HepG2 (cell line): ENCODE measurements around the gene FBP2. TPM values are rescaled to one million over a fixed set of nuclear protein-coding genes. Genes with fewer than 3 reads are reported as not detected.

Experiments
- ATAC-seq: fragments of 200-7000 bp; cut with Tn5 transposase; 3 replicates; pipeline ENCODE4 v1.9.1; 2020; ENCODE audit warnings: mild to moderate bottlenecking, moderate library complexity
- BruUV-seq: library from RNA; stranded (reverse); fragments of 400-500 nt; replicated peaks from 2 replicates; lab custom pipeline; 2021; lab: Mats Ljungman, UMichigan
- CTCF ChIA-PET: fragments of 300-600 bp; formaldehyde crosslinking; extraction: SDS; loops from one replicate; lab custom pipeline; 2021; ENCODE audit warnings: low total read pairs, inconsistent platforms, low intra/inter-chr PET ratio; lab: Yijun Ruan, JAX
- POLR2A ChIA-PET: fragments of 350-600 bp; sonication (Branson Sonifier 250); formaldehyde crosslinking; loops from one replicate; lab custom pipeline; 2020; ENCODE audit warnings: antibody characterized with exemption, inconsistent platforms; lab: Yijun Ruan, JAX
- DNase-seq: peaks from one replicate; pipeline ENCODE4 v3.0.0-alpha.2; 2015; ENCODE audit warnings: low spot score
- FAIRE-seq: peaks from 3 replicates; lab custom pipeline; 2011; peaks lifted over from hg19 to GRCh38; lab: Jason Lieb, UNC
- H2AFZ ChIP-seq: one replicate; pipeline ENCODE4 v1.6.1; 2011; ENCODE audit warnings: low read length, inconsistent platforms
- H3K27ac ChIP-seq: fragments of 300-600 bp; 3 replicates; pipeline ENCODE4 v1.8.0; 2011; ENCODE audit warnings: mixed run types, mild to moderate bottlenecking, mixed read lengths, low read length, inconsistent platforms; ENCODE audit not compliant: insufficient read depth; ENCODE audit errors: extremely low read length
- H3K27me3 ChIP-seq, 2 experiments: fragments of 200-600 bp in 1 of 2; 2 replicates in 1 of 2; 3 replicates in 1 of 2; pipeline versions ENCODE4 v1.6.0 to v1.8.0; 2011; ENCODE audit warnings: low read length in 2 of 2, mild to moderate bottlenecking in 2 of 2, moderate library complexity in 2 of 2, inconsistent platforms in 1 of 2; ENCODE audit not compliant: insufficient read depth in 2 of 2, control insufficient read depth in 1 of 2
- H3K36me3 ChIP-seq, 2 experiments: fragments of 200-600 bp in 1 of 2; replicated peaks in 1 of 2; 2 replicates in 1 of 2; 3 replicates in 1 of 2; pipeline versions ENCODE4 v1.5.1 to v1.8.0; 2011; ENCODE audit warnings: low read length in 2 of 2, inconsistent platforms in 1 of 2; ENCODE audit not compliant: insufficient read depth in 2 of 2, control insufficient read depth in 1 of 2
- H3K4me1 ChIP-seq: 2 replicates; pipeline ENCODE4 v1.5.1; 2012; ENCODE audit warnings: low read length, inconsistent platforms; ENCODE audit not compliant: insufficient read depth
- H3K4me2 ChIP-seq: 2 replicates; pipeline ENCODE4 v1.6.0; 2011; ENCODE audit warnings: low read depth, low read length, inconsistent platforms
- H3K4me3 ChIP-seq, 3 experiments: fragments of 200-600 bp in 1 of 3; sonication (generic), shearing (Covaris generic) in 1 of 3; replicated peaks in 1 of 3; 2 replicates each; pipeline ENCODE4 v1.5.1; 2011 to 2016; ENCODE audit warnings: low read length in 3 of 3, inconsistent platforms in 2 of 3, low read depth in 2 of 3, mild to moderate bottlenecking in 2 of 3, control low read depth in 1 of 3, mixed read lengths in 1 of 3; ENCODE audit not compliant: insufficient read depth in 1 of 3
- H3K79me2 ChIP-seq: one replicate; pipeline ENCODE4 v1.6.1; 2011; ENCODE audit warnings: low read length, inconsistent platforms; ENCODE audit not compliant: insufficient read depth
- H3K9ac ChIP-seq: 2 replicates; pipeline ENCODE4 v1.6.0; 2011; ENCODE audit warnings: mild to moderate bottlenecking, low read depth, low read length, inconsistent platforms; ENCODE audit not compliant: insufficient read depth
- H3K9me3 ChIP-seq: 2 replicates; pipeline ENCODE4 v1.5.1; 2012; ENCODE audit warnings: mild to moderate bottlenecking, low read length
- H4K20me1 ChIP-seq: 2 replicates; pipeline ENCODE4 v1.6.0; 2011; ENCODE audit warnings: inconsistent platforms, mild to moderate bottlenecking, low read length, moderate library complexity; ENCODE audit not compliant: insufficient read depth
- BRD4 ChIP-seq: sonication (generic); formaldehyde crosslinking; IDR thresholded peaks from 2 replicates; pipeline ENCODE4 v1.4.0; 2020; ENCODE audit warnings: missing genetic modification reagents
- CBX5 ChIP-seq: sonication (generic); formaldehyde crosslinking; IDR thresholded peaks from 2 replicates; pipeline ENCODE4 v1.4.0; 2020; ENCODE audit warnings: missing genetic modification reagents, borderline replicate concordance
- ETV5 ChIP-seq: IDR thresholded peaks from 2 replicates; pipeline ENCODE4 v1.6.1; 2018; ENCODE audit warnings: missing biosample characterization, missing genetic modification reagents, inconsistent platforms, borderline replicate concordance
- MTA3 ChIP-seq: sonication (generic); formaldehyde crosslinking; IDR thresholded peaks from 2 replicates; pipeline ENCODE4 v1.4.0; 2020; ENCODE audit warnings: missing genetic modification reagents
- POLR2AphosphoS2 ChIP-seq: IDR thresholded peaks from 2 replicates; pipeline ENCODE4 v1.6.1; 2011; ENCODE audit warnings: low read depth, low read length, improper control_type of control experiment
- SP4 ChIP-seq: sonication (generic); formaldehyde crosslinking; IDR thresholded peaks from 2 replicates; pipeline ENCODE4 v1.8.1; 2023; ENCODE audit warnings: mild to moderate bottlenecking, missing genetic modification reagents
- SRF ChIP-seq: IDR thresholded peaks from 2 replicates; pipeline ENCODE4 v1.6.1; 2011; ENCODE audit warnings: mild to moderate bottlenecking, low read depth, low read length, moderate library complexity
- SRSF4 ChIP-seq: fragments of 200-400 bp; formaldehyde crosslinking; IDR thresholded peaks from one replicate; pipeline ENCODE4 v1.6.1; 2018; ENCODE audit warnings: mild to moderate bottlenecking, low read depth, low read length, moderate library complexity; ENCODE audit not compliant: poor library complexity, severe bottlenecking
- ZFX ChIP-seq: sonication (generic); formaldehyde crosslinking; IDR thresholded peaks from 2 replicates; pipeline ENCODE4 v1.4.0; 2020; ENCODE audit warnings: mild to moderate bottlenecking, low read depth, missing genetic modification reagents, moderate library complexity
- ZKSCAN1 ChIP-seq: fragments of 150-350 bp; IDR thresholded peaks from 2 replicates; pipeline ENCODE4 v1.6.1; 2014; ENCODE audit warnings: low read length
- WGBS: methylation state at CpG from one replicate; pipeline ENCODE4 v1.1.6; 2017; ENCODE audit warnings: low lambda C conversion rate; 5-methylcytosine and 5-hydroxymethylcytosine counted together
- in situ Hi-C: cut with HindIII; loops from 2 replicates; pipeline ENCODE4 v1.10.0; 2017; ENCODE audit warnings: low pct_unique_long_range_greater_than_20kb; ENCODE audit not compliant: extremely low pct_ligation_motif_present
- intact Hi-C: fragments of 100-400 bp; cut with micrococcal nuclease; formaldehyde crosslinking; loops from one replicate; pipeline ENCODE4 v1.10.0; 2022; ENCODE audit not compliant: unreplicated experiment
- polyA plus RNA-seq, 8 experiments: library from polyadenylated mRNA; depleted of rRNA in 3 of 8; stranded (reverse) in 7 of 8; unstranded in 1 of 8; fragments of >200 nt; fragmentation: Illumina TruSeq in 4 of 8; extraction: Trizol in 4 of 8; gene quantifications; 2 replicates each; pipeline versions ENCODE4 v1.2.1 to v1.2.3, GENCODE V29; 2011 to 2016; ENCODE audit warnings: low read depth in 4 of 8, missing spikeins in 1 of 8, mixed read lengths in 1 of 8; ENCODE audit not compliant: insufficient read depth in 1 of 8
- total RNA-seq, 5 experiments: library from RNA; depleted of rRNA; stranded (reverse); fragments of >200 nt; fragmentation: Illumina TruSeq; extraction: Trizol; gene quantifications; 2 replicates each; pipeline ENCODE4 v1.2.3, GENCODE V29; 2016; ENCODE audit warnings: low read depth in 1 of 5
- TF ChIP-seq, protein P1 (sequence below): sonication (generic); formaldehyde crosslinking; IDR thresholded peaks from 2 replicates; pipeline ENCODE4 v1.4.0; 2020; ENCODE audit warnings: missing genetic modification reagents
- TF ChIP-seq, protein P2 (sequence below): sonication (generic); IDR thresholded peaks from 2 replicates; pipeline ENCODE4 v1.6.1; 2016; ENCODE audit warnings: low read depth, borderline replicate concordance
- TF ChIP-seq, protein P3 (sequence below): IDR thresholded peaks from 2 replicates; pipeline ENCODE4 v1.6.1; 2016; ENCODE audit warnings: missing compliant biosample characterization, missing genetic modification reagents, borderline replicate concordance
- TF ChIP-seq, protein P4 (sequence below): sonication (generic); formaldehyde crosslinking; IDR thresholded peaks from 2 replicates; pipeline ENCODE4 v1.4.0; 2020; ENCODE audit warnings: missing genetic modification reagents
- TF ChIP-seq, protein P5 (sequence below): sonication (generic); formaldehyde crosslinking; IDR thresholded peaks from 2 replicates; pipeline ENCODE4 v1.9.0; 2021; ENCODE audit warnings: missing genetic modification reagents, borderline replicate concordance

The FBP2 gene
- total and polyA plus RNA-seq, 2 of the 13 experiments (the other 11 are each of a cell fraction or from before 2014, with no cell fraction given) = not detected

DNA sequence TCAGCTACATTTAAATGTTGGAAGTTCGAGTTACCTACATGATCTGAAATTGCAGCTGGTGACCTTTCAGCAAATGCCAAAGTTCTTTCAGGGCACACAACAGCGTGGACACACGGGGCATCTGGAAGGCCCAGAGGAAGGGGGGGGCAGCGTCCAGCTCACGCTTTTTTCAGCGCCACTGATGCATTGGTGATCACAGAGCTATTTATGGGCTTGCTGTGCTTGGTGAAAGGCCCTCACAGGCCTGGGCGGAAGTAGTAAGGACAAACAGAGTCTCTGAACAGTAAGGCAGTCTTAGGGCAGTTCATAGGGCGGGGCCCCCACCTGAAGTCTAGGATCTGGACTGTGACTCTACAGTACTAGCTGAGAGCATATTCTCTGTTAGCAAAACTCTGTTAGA is 6.6 kb upstream of the FBP2 start (continued):
- TF ChIP-seq, protein P1, sequence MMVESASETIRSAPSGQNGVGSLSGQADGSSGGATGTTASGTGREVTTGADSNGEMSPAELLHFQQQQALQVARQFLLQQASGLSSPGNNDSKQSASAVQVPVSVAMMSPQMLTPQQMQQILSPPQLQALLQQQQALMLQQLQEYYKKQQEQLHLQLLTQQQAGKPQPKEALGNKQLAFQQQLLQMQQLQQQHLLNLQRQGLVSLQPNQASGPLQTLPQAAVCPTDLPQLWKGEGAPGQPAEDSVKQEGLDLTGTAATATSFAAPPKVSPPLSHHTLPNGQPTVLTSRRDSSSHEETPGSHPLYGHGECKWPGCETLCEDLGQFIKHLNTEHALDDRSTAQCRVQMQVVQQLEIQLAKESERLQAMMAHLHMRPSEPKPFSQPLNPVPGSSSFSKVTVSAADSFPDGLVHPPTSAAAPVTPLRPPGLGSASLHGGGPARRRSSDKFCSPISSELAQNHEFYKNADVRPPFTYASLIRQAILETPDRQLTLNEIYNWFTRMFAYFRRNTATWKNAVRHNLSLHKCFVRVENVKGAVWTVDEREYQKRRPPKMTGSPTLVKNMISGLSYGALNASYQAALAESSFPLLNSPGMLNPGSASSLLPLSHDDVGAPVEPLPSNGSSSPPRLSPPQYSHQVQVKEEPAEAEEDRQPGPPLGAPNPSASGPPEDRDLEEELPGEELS = 0 out of 2 replicates have a peak, but pooled peaks have one; percentile 24
- TF ChIP-seq, protein P2, sequence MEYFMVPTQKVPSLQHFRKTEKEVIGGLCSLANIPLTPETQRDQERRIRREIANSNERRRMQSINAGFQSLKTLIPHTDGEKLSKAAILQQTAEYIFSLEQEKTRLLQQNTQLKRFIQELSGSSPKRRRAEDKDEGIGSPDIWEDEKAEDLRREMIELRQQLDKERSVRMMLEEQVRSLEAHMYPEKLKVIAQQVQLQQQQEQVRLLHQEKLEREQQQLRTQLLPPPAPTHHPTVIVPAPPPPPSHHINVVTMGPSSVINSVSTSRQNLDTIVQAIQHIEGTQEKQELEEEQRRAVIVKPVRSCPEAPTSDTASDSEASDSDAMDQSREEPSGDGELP = peak; percentile 8; the same call in 1 of the 2 replicates
- TF ChIP-seq, protein P3, sequence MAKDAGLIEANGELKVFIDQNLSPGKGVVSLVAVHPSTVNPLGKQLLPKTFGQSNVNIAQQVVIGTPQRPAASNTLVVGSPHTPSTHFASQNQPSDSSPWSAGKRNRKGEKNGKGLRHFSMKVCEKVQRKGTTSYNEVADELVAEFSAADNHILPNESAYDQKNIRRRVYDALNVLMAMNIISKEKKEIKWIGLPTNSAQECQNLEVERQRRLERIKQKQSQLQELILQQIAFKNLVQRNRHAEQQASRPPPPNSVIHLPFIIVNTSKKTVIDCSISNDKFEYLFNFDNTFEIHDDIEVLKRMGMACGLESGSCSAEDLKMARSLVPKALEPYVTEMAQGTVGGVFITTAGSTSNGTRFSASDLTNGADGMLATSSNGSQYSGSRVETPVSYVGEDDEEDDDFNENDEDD (CRISPR knock-in tag) = no peak
- peak; percentile 42; the same call in 1 of the 2 replicates for TF ChIP-seq ETV5
- TF ChIP-seq CBX5 = no peak
- TF ChIP-seq, protein P4, sequence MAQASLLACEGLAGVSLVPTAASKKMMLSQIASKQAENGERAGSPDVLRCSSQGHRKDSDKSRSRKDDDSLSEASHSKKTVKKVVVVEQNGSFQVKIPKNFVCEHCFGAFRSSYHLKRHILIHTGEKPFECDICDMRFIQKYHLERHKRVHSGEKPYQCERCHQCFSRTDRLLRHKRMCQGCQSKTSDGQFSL (CRISPR knock-in tag) = peak; percentile 76; the same call in 1 of the 2 replicates
- no peak for TF ChIP-seq BRD4
- peak; percentile 76 for TF ChIP-seq ZFX
- TF ChIP-seq SRF = peak; percentile 38; the same call in 1 of the 2 replicates

DNA sequence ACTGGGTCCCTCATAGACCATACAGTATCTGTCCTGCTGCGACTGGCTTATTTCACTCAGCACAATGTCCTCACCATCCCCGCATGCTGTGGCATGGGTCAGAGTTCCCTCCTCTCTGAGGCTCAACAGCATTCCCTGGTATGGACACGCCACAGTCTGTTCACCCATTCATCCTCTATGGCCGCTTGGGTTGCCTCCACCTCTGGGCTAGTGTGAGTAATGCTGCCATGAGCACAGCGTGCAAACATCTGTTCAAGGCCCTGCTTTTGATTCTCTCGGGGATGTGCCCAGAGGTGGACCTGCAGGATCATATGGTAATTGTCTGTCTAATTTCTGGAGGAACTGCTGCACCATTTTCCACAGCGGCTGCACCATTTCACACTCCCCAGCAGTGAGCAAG is 5.5 kb upstream of the FBP2 start:
- BruUV-seq = no TSS peak

More for the DNA sequence above, 5.5 kb upstream of the FBP2 start:
- H3K27me3 ChIP-seq = no peaks in the 10 kb centered on the region; a peak in 1 of 5 replicates
- no peak for DNase-seq
- in situ Hi-C loops = no loop called here
- POLR2A ChIA-PET = no interaction called here
- H3K4me1 ChIP-seq = peaks cover 38% of the 10 kb centered on the region
- no peak overlapping the region for H3K4me2 ChIP-seq
- WGBS = 35% methylated on average over 7 of the region's 7 CpGs
- no peaks in the 10 kb centered on the region for H3K79me2 ChIP-seq
- H3K9me3 ChIP-seq = no peaks in the 10 kb centered on the region
- no peaks in the 10 kb centered on the region for H4K20me1 ChIP-seq
- CTCF ChIA-PET = no interaction called here
- FAIRE-seq = no peak
- no peak overlapping the region for H2AFZ ChIP-seq
- H3K9ac ChIP-seq = no peak overlapping the region
- H3K27ac ChIP-seq = no peak overlapping the region
- intact Hi-C loops = no loop called here
- H3K4me3 ChIP-seq = no peak overlapping the region
- TF ChIP-seq, protein P5, sequence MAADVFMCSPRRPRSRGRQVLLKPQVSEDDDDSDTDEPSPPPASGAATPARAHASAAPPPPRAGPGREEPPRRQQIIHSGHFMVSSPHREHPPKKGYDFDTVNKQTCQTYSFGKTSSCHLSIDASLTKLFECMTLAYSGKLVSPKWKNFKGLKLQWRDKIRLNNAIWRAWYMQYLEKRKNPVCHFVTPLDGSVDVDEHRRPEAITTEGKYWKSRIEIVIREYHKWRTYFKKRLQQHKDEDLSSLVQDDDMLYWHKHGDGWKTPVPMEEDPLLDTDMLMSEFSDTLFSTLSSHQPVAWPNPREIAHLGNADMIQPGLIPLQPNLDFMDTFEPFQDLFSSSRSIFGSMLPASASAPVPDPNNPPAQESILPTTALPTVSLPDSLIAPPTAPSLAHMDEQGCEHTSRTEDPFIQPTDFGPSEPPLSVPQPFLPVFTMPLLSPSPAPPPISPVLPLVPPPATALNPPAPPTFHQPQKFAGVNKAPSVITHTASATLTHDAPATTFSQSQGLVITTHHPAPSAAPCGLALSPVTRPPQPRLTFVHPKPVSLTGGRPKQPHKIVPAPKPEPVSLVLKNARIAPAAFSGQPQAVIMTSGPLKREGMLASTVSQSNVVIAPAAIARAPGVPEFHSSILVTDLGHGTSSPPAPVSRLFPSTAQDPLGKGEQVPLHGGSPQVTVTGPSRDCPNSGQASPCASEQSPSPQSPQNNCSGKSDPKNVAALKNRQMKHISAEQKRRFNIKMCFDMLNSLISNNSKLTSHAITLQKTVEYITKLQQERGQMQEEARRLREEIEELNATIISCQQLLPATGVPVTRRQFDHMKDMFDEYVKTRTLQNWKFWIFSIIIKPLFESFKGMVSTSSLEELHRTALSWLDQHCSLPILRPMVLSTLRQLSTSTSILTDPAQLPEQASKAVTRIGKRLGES = no peak
- TF ChIP-seq ZKSCAN1 (no peak), MTA3 (CRISPR knock-in tag) (no peak), POLR2AphosphoS2 (no peak), SRSF4 (no peak), SP4 (CRISPR knock-in tag) (no peak)
- TF ChIP-seq, all 625 proteins: peak for 0
- H3K36me3 ChIP-seq = no peaks in the 10 kb centered on the region
- ATAC-seq = peak; percentile 57
